UCSD-AML1 (cell line): ENCODE results near the gene GLMP.
"Not testable (repeated sequence)": the region's sequence is repeated elsewhere in the genome, so short reads cannot be mapped to it uniquely, and the experiment has no call there.

Source experiments
- DNase-seq: peaks from one replicate; lab custom pipeline; 2025; ENCODE audit not compliant: unreplicated experiment; lab: John Stamatoyannopoulos, UW

Gene GLMP

GRCh38 chr1:156295391-156295947 is at the start of gene GLMP:
Gene GLMP, minus strand, starts transcription at chr1:156295679. Its CDS starts 34 bp downstream, at chr1:156295645.
- peak; percentile 46 for DNase-seq

GRCh38 chr1:156344409-156344808 is 48.9 kb upstream of the GLMP start:
- no peak for DNase-seq

- DNase-seq, result no peak
These were observed 46.9 kb upstream of the GLMP start for GRCh38 chr1:156342166-156342955.

- DNase-seq, result peak; percentile 99
These were observed 42.9 kb upstream of the GLMP start, which contains the start of the genes CCT3 and TSACC for GRCh38 chr1:156338180-156338976. Gene CCT3, minus strand, starts transcription at chr1:156338292. Its CDS starts 108 bp downstream, at chr1:156338184. Gene TSACC, plus strand, starts transcription at chr1:156338526. Its CDS starts 1,232 bp downstream, at chr1:156339758.

GRCh38 chr1:156337888-156338179 is 42.4 kb upstream of the GLMP start:
- DNase-seq, result no peak

- no peak for DNase-seq
These were observed 41.8 kb upstream of the GLMP start for GRCh38 chr1:156337052-156337887.

GRCh38 chr1:156336242-156336641 is 40.8 kb upstream of the GLMP start:
- no peak for DNase-seq

- DNase-seq, result not testable (repeated sequence)
These were observed 27.7 kb upstream of the GLMP start for GRCh38 chr1:156323179-156323578.

GRCh38 chr1:156320560-156320959 is 25.1 kb upstream of the GLMP start:
- no peak for DNase-seq

GRCh38 chr1:156319664-156320063 is 24.2 kb upstream of the GLMP start:
- no peak for DNase-seq

- no peak for DNase-seq
These were observed 21.4 kb upstream of the GLMP start for GRCh38 chr1:156316909-156317308.

- no peak for DNase-seq
These were observed 15.5 kb upstream of the GLMP start for GRCh38 chr1:156310962-156311361.

GRCh38 chr1:156308078-156308477 is 12.6 kb upstream of the GLMP start:
- no peak for DNase-seq

GRCh38 chr1:156305215-156305614 is 9.7 kb upstream of the GLMP start:
- no peak for DNase-seq

- no peak for DNase-seq
These were observed 7.8 kb upstream of the GLMP start for GRCh38 chr1:156303241-156303640.

GRCh38 chr1:156298852-156299357 is 3.4 kb upstream of the GLMP start, which contains the start of gene VHLL:
Gene VHLL, minus strand, starts transcription at chr1:156299307. Its CDS starts 118 bp downstream, at chr1:156299189.
- DNase-seq, result no peak

GRCh38 chr1:156293895-156294294 is 1.6 kb downstream of the GLMP start:
- DNase-seq, result no peak

GRCh38 chr1:156293098-156293434 is 2.4 kb downstream of the GLMP start:
- no peak for DNase-seq

GRCh38 chr1:156291226-156292061 is 4.0 kb downstream of the GLMP start:
- DNase-seq, result no peak

GRCh38 chr1:156289857-156290256 is 5.6 kb downstream of the GLMP start:
- no peak for DNase-seq
